Prostate gland (tissue), 2 donors: Measurements from ENCODE around the gene KCMF1. TPM values are rescaled to one million over a fixed set of nuclear protein-coding genes. Genes with fewer than 3 reads are reported as not detected.

Experiments used
- DNase-seq: peaks from one replicate; pipeline ENCODE4 v3.0.0-alpha.2; 2019; ENCODE audit warnings: low spot score
- H3K27ac ChIP-seq, 2 donors: fragments of 200-600 bp; sonication (generic); 2 replicates each; pipeline ENCODE4 v1.5.1; 2017 to 2019
- H3K27me3 ChIP-seq: fragments of 200-600 bp; sonication (generic); replicated peaks from 2 replicates; pipeline ENCODE4 v1.5.1; 2019; ENCODE audit not compliant: insufficient read depth
- H3K36me3 ChIP-seq, 2 donors: fragments of 200-600 bp; sonication (generic); 1 replicate in 1 of 2; 2 replicates in 1 of 2; pipeline versions ENCODE4 v1.5.1 to v1.8.1; 2017 to 2019
- H3K4me1 ChIP-seq: fragments of 200-600 bp; sonication (generic); replicated peaks from 2 replicates; pipeline ENCODE4 v1.5.1; 2019
- H3K4me3 ChIP-seq, 2 donors: fragments of 200-600 bp; sonication (generic); 2 replicates each; pipeline ENCODE4 v1.5.1; 2017 to 2019
- H3K9me3 ChIP-seq: fragments of 200-600 bp; sonication (generic); 2 replicates; pipeline ENCODE4 v1.5.1; 2017
- CTCF ChIP-seq, 4 experiments: fragments of 200-600 bp in 2 of 4; fragments of 450-650 bp in 2 of 4; sonication (generic) in 2 of 4; IDR thresholded peaks; 1 replicate in 3 of 4; 2 replicates in 1 of 4; pipeline ENCODE4 v1.5.1; 2016 to 2019; ENCODE audit warnings: antibody characterized with exemption in 4 of 4, mild to moderate bottlenecking in 2 of 4, moderate library complexity in 2 of 4
- POLR2A ChIP-seq: fragments of 450-650 bp; IDR thresholded peaks from one replicate; pipeline ENCODE4 v1.6.1; 2016; ENCODE audit warnings: antibody characterized with exemption, mild to moderate bottlenecking
- POLR2AphosphoS5 ChIP-seq: sonication (generic); formaldehyde crosslinking; IDR thresholded peaks from one replicate; pipeline ENCODE4 v1.6.1; 2017; ENCODE audit warnings: antibody characterized with exemption
- WGBS: methylation state at CpG from one replicate; pipeline ENCODE4 v1.1.5; 2018; 5-methylcytosine and 5-hydroxymethylcytosine counted together
- intact Hi-C: fragments of 100-400 bp; cut with DNase I; formaldehyde crosslinking; loops from one replicate; pipeline ENCODE4 v1.14.2; 2022
- total RNA-seq, 2 donors: library from RNA; depleted of rRNA; stranded (reverse); fragments of >200 nt; gene quantifications; one replicate each; pipeline ENCODE4 v1.1.0, GENCODE V29; 2016

KCMF1 gene
- total RNA-seq, 2 donors from 2014 or later = 20.5 to 33.1 TPM

- Histone ChIP-seq H3K27me3 (no peaks in the 10 kb centered on the region), H3K36me3 (peaks cover 0 to 3% of the 10 kb centered on the region in 2 donors), H3K27ac (no peak overlapping the region), H3K9me3 (no peaks in the 10 kb centered on the region), H3K4me1 (no peaks in the 10 kb centered on the region), H3K4me3 (no peak overlapping the region)
- intact Hi-C loops = no loop called here
- TF ChIP-seq POLR2AphosphoS5 = no peak
- no peak for TF ChIP-seq POLR2A
- 98% methylated on average over 3 of the region's 3 CpGs for WGBS
- no peak for DNase-seq
Measured at GRCh38 chr2:85048534-85048933, 77.6 kb downstream of the KCMF1 start.

GRCh38 chr2:85049236-85049635 lies 78.3 kb downstream of the KCMF1 start:
- Histone ChIP-seq H3K27ac (no peak overlapping the region), H3K4me1 (no peaks in the 10 kb centered on the region), H3K4me3 (no peak overlapping the region), H3K9me3 (no peaks in the 10 kb centered on the region), H3K27me3 (no peaks in the 10 kb centered on the region), H3K36me3 (peaks cover 0 to 3% of the 10 kb centered on the region in 2 donors)
- intact Hi-C loops = no loop called here
- no peak for TF ChIP-seq CTCF (IDR thresholded peaks at IDR 0.05)
- TF ChIP-seq POLR2A = no peak
- TF ChIP-seq POLR2AphosphoS5 = no peak
- WGBS = 48% methylated on average over 10 of the region's 10 CpGs
- no peak for DNase-seq

- Histone ChIP-seq H3K4me1 (no peaks in the 10 kb centered on the region), H3K36me3 (no peaks in the 10 kb centered on the region), H3K9me3 (no peaks in the 10 kb centered on the region), H3K27ac (no peak overlapping the region), H3K4me3 (no peak overlapping the region), H3K27me3 (no peaks in the 10 kb centered on the region)
- 50% methylated on average over 6 of the region's 6 CpGs for WGBS
- no peak for TF ChIP-seq CTCF (IDR thresholded peaks at IDR 0.05)
- no peak for TF ChIP-seq POLR2AphosphoS5
- no peak for TF ChIP-seq POLR2A
- intact Hi-C loops = no loop called here
- DNase-seq = peak; percentile 26
Measured at GRCh38 chr2:85053802-85054201, 82.8 kb downstream of the KCMF1 start.

GRCh38 chr2:85057226-85057962 lies 86.4 kb downstream of the KCMF1 start:
- Histone ChIP-seq H3K27me3 (no peaks in the 10 kb centered on the region), H3K36me3 (no peaks in the 10 kb centered on the region), H3K4me1 (no peaks in the 10 kb centered on the region), H3K9me3 (no peaks in the 10 kb centered on the region), H3K27ac (no peak overlapping the region), H3K4me3 (no peak overlapping the region)
- TF ChIP-seq CTCF (IDR thresholded peaks at IDR 0.05) (no peak), POLR2A (no peak), POLR2AphosphoS5 (no peak)
- 78% methylated on average over 15 of the region's 15 CpGs for WGBS
- intact Hi-C loops = no loop called here
- DNase-seq = no peak

DNA sequence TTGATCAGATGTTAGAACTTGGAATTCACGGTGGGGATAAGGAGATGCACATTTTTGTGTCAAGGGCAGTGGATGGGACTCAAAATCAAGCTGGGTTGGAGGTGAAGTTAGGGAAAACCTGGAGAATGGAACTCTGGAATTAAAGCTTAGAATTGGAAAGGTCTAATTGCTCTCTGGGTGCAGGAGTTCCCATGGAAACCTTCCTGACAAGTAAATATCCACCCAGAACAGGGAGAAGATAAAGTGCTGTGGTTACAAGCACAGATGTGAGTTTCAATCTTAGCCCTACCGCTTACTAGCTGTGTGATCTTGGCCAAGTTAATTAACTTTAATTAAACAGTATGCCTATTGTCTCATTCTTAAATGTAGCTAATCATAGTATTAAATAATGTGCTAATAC lies 90.9 kb downstream of the KCMF1 start:
- intact Hi-C loops = no loop called here
- TF ChIP-seq CTCF (IDR thresholded peaks at IDR 0.05) = no peak
- WGBS = 72% methylated on average over 2 of the region's 2 CpGs
- Histone ChIP-seq H3K36me3 (no peaks in the 10 kb centered on the region), H3K4me3 (no peak overlapping the region), H3K4me1 (no peaks in the 10 kb centered on the region), H3K27ac (no peak overlapping the region), H3K9me3 (no peaks in the 10 kb centered on the region), H3K27me3 (no peaks in the 10 kb centered on the region)
- no peak for DNase-seq
